ENCODE data around the gene DCUN1D3. TPM values are rescaled to one million over a fixed set of nuclear protein-coding genes. Genes with fewer than 3 reads are reported as not detected.

DCUN1D3 gene
- total and polyA plus RNA-seq, 2 donors (not counting 3 experiments of a cell fraction or from before 2014, with no cell fraction given): 10.4 to 35.0 TPM

GRCh38 chr16:20886320-20886719 lies 13.8 kb downstream of the DCUN1D3 start:
- no peaks in the 10 kb centered on the region for H3K9me3 ChIP-seq (replicated peaks; ENCODE audit: control insufficient read depth, insufficient read depth, low read length)
- no peak overlapping the region for H3K9ac ChIP-seq (replicated peaks; ENCODE audit: extremely low read depth, insufficient read depth, low read length)
- FAIRE-seq (no peak), DNase-seq (ENCODE audit: low read depth, low spot score) (no peak)
- ChIA-PET CTCF (interaction anchor here (1.3 to 2.5 kb wide), 2 partner anchors 12 to 35 kb away, joined by 4 to 10 read pairs; no protein-coding TSS in a partner anchor), POLR2A (no interaction called here)
- H3K36me3 ChIP-seq (ENCODE audit: control insufficient read depth in 2 of 2, extremely low read depth in 1 of 2, insufficient read depth in 2 of 2, low read length in 2 of 2): no peaks in the 10 kb centered on the region
- TF ChIP-seq JUN (IDR thresholded peaks at IDR 0.05; ENCODE audit: borderline replicate concordance, insufficient read depth, insufficient read length, low read depth) (no peak), POLR2AphosphoS5 (IDR thresholded peaks at IDR 0.05; ENCODE audit: insufficient read depth, low read depth, low read length) (no peak), POLR2A (IDR thresholded peaks at IDR 0.05; ENCODE audit: low read depth, low read length) (no peak), FOS (IDR thresholded peaks at IDR 0.05; ENCODE audit: borderline replicate concordance, insufficient read depth, low read length) (no peak), GATA2 (IDR thresholded peaks at IDR 0.05; ENCODE audit: insufficient read depth, insufficient read length, low read depth, low read length) (no peak), MYC (IDR thresholded peaks at IDR 0.05; ENCODE audit: low read depth, low read length) (no peak), EZH2 (IDR thresholded peaks at IDR 0.05; ENCODE audit: borderline replicate concordance, low read depth, low read length, severe bottlenecking) (no peak), CTCF (IDR thresholded peaks at IDR 0.05; ENCODE audit: extremely low read depth in 1 of 2, insufficient read depth in 1 of 2, low read depth in 1 of 2, low read length in 2 of 2) (no peak), MAX (IDR thresholded peaks at IDR 0.05; ENCODE audit: insufficient read depth, insufficient read length) (no peak)
- dilution Hi-C loops (cut with MboI; ENCODE audit: extremely low pct_ligation_motif_present, low sequenced_read_pairs) (no loop called here), intact Hi-C loops (cut with micrococcal nuclease) (no loop called here)
- no peak overlapping the region for H3K4me2 ChIP-seq (ENCODE audit: insufficient read depth, low read length)
- H3K4me3 ChIP-seq (replicated peaks in 1 of 3; ENCODE audit: insufficient read depth in 1 of 3, low read depth in 1 of 3, low read length in 3 of 3): no peak overlapping the region
- no peaks in the 10 kb centered on the region for H3K27me3 ChIP-seq (ENCODE audit: control insufficient read depth in 2 of 2, insufficient read depth in 2 of 2, low read length in 2 of 2)
- H3K4me1 ChIP-seq (ENCODE audit: control insufficient read depth, extremely low read depth, insufficient read depth, low read length): no peaks in the 10 kb centered on the region
- peaks cover 7% of the 10 kb centered on the region for H4K20me1 ChIP-seq (replicated peaks; ENCODE audit: control insufficient read depth, extremely low read depth, insufficient read depth, low read length)
- H3K9me1 ChIP-seq (replicated peaks; ENCODE audit: control insufficient read depth, extremely low read depth, insufficient read depth, low read length): no peaks in the 10 kb centered on the region
- peaks cover 84% of the 10 kb centered on the region for H3K79me2 ChIP-seq (ENCODE audit: control insufficient read depth, insufficient read depth, low read length)
- no TSS peak for BruUV-seq (replicated peaks)
- no peak overlapping the region for H3K27ac ChIP-seq (ENCODE audit: insufficient read depth, low read depth, low read length)
- H2AFZ ChIP-seq (ENCODE audit: low read depth, low read length): no peak overlapping the region

All from endothelial cell of umbilical vein (primary cell).